Epithelial cell of prostate (primary cell): ENCODE data around the gene CHPF.

Experiments
- DNase-seq: peaks from one replicate; pipeline ENCODE4 v3.0.0-alpha.2; 2011; ENCODE audit warnings: low read depth, low spot score
- H3K27ac ChIP-seq: fragments of 450-650 bp; 2 replicates; pipeline ENCODE4 v1.5.1; 2017; ENCODE audit warnings: mild to moderate bottlenecking

The CHPF gene

GRCh38 chr2:219567791-219568361, 24.3 kb upstream of the CHPF start:
- no peak overlapping the region for H3K27ac ChIP-seq
- DNase-seq: no peak

GRCh38 chr2:219567131-219567530, 23.5 kb upstream of the CHPF start:
- H3K27ac ChIP-seq: no peak overlapping the region
- DNase-seq: no peak

GRCh38 chr2:219566640-219567039, 23.0 kb upstream of the CHPF start:
- H3K27ac ChIP-seq: no peak overlapping the region
- DNase-seq: no peak

DNA sequence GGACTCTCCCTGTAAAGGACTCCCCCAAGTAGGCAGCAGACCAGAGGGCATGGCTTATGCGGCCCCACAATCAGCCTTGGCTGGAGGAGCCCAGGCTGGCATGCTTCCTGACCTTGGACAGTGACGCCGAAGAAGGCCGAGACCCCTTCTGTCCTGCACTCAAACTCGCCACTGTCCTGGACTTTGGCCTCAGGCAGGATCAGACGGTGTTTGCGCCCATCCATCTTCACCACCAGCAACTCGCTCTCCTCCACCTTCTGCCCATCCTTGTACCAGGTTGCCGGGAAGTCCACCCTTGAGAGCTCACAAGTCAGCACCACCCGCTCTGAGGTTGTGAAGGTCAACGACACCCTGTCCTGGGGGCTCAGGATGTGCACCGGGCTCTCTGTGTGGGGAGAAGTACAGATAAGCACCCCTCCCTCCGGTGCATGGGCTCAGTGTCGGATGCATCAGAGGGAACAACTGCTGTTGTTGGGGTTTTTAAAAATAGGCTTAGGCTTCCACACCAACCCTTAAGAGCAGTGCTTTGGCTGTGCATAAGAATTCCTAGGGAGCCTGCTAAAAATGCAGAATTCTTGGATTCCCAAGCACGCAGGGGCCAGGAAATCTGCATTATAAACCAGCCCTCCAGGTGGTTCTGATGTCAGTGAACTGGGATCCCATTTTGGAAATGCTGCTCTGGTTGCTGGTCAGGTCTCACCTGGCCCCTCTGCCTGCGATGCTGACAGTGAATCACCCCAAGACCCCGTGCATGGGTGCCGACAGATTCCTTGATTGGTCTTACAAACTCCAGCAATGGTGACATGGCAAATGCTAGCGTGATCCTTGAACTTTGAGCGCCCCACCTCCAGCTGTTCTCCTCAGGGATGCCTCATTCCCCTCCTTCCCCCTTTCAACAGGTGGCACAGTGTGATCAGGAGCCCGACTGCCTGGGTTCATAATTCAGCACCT, 21.8 kb upstream of the CHPF start:
- H3K27ac ChIP-seq: no peak overlapping the region
- no peak for DNase-seq

- no peak overlapping the region for H3K27ac ChIP-seq
- DNase-seq: no peak
These were observed 19.8 kb upstream of the CHPF start for GRCh38 chr2:219563271-219563928.

GRCh38 chr2:219562049-219563020, 18.7 kb upstream of the CHPF start:
- DNase-seq: no peak
- H3K27ac ChIP-seq: no peak overlapping the region

GRCh38 chr2:219561179-219562048, 17.8 kb upstream of the CHPF start:
- DNase-seq: no peak
- no peak overlapping the region for H3K27ac ChIP-seq

- no peak overlapping the region for H3K27ac ChIP-seq
- DNase-seq: no peak
These were observed 17.2 kb upstream of the CHPF start for GRCh38 chr2:219560893-219561178.

DNA sequence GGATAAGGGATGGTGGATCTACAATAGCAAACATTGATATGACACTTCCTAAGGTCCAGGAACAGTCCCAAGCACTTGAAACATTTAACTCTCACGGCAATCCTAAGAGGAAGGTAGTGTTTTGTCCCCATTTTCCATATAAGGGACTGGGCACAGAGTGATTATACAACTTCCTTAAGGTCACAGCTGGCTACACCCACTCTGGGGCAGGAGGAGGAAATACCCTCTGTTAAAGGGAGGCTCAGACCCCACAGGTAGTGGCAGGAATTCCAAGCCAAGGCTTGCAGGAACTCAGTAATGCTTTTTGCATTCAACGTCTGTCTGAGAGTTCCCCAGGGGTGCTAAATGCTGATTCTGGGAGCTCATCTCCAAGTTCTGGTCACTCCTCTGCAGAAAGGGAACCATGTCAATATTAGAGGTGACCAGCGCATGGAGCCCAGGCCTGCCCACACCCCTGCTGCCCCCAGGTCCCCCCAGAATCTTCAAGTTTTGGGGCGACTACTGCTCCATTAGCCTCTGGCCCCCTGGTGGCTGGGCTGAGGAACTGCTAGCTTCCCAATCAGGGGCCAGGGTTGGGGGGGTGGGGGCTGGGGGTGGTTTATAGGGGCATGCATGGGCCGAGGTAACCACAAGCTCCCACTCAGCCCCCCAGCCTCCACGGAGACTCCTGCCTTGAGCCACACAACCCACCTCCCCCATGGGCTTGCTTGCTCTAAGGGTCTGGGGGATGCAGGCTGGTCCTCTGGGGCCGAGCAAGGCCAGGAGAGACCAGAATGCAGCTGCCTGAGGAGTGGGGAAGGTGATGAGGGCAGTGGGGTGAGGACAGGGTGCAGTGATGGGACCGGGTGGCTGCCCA, 16.7 kb upstream of the CHPF start:
- H3K27ac ChIP-seq: no peak overlapping the region
- no peak for DNase-seq

- no peak overlapping the region for H3K27ac ChIP-seq
- DNase-seq: no peak
These were observed 15.7 kb upstream of the CHPF start for GRCh38 chr2:219559156-219559915.

GRCh38 chr2:219557791-219558785, 14.5 kb upstream of the CHPF start:
- H3K27ac ChIP-seq: no peak overlapping the region
- no peak for DNase-seq

DNA sequence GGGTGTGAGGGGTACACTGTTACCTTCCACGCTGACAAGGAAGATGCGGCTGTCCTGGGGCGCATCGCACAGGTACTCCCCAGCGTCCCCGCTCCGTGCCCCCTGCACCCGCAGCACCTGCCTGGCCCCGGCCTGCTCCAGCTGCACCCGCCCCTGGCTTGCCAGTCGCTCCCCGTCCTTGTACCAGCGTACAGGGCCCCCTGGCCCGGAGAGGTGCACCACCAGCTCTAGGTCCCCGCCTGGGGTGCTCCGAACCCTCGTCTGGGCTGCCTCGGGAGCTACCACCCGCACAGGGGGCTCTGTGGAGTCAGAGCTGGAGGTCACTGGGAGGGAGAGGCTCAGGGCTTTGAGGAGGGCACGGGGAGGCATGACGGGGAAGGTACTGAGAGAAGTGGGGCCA, 13.7 kb upstream of the CHPF start:
- H3K27ac ChIP-seq: no peak overlapping the region
- DNase-seq: no peak

DNA sequence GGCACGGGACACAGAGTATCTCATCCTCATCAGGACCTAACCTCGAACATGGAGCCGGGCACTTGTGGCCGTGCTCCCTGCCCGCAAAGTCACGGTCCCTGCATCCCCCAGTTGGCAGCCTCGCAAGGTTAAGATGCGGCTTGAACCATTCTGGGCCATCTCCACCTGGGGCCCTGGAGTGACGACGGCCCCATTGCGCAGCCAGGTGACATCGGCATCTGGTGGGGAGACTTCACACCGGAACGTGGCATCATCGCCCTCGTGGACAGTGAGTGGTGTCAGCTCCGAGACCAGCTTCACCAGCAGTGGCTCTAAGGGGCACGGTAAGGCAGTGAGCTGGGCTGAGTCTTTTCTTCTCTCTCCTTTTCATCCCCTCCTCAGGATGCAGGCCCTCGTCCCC, 12.8 kb upstream of the CHPF start:
- no peak overlapping the region for H3K27ac ChIP-seq
- no peak for DNase-seq

- no peak for DNase-seq
- H3K27ac ChIP-seq: no peak overlapping the region
These were observed 12.3 kb upstream of the CHPF start for GRCh38 chr2:219555956-219556355.

DNA sequence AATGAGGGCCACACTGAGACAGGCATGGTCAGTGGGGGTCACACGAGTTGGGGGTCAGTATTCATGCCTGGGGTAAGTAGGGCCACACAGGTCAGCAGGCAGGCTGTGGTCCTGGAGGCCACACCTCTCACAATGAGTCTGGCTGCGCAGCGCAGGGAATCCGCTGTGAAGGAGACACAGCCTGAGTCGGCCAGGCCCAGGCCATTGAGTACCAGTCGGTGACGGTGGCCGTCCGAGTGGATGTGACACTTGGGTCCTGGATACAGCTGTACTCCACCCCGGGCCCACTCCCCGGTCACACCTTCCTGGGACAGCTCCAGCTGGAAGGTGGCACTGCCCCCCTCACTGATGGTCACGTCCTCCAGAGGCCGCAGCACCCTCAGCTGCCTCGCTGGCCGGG, 10.7 kb upstream of the CHPF start:
- DNase-seq: no peak
- H3K27ac ChIP-seq: no peak overlapping the region

GRCh38 chr2:219553463-219553963, 9.9 kb upstream of the CHPF start:
- no peak for DNase-seq
- H3K27ac ChIP-seq: no peak overlapping the region

- no peak for DNase-seq
- no peak overlapping the region for H3K27ac ChIP-seq
These were observed 9.5 kb upstream of the CHPF start for GRCh38 chr2:219553168-219553417.
